ENCODE measurements around the gene MYH13.

- TF ChIP-seq CTCF (IDR thresholded peaks at IDR 0.05) (no peak), POLR2A (IDR thresholded peaks at IDR 0.05) (no peak), POLR2AphosphoS5 (IDR thresholded peaks at IDR 0.05; ENCODE audit: insufficient read depth in 1 of 2, low read depth in 1 of 2) (no peak)
Observed at GRCh38 chr17:10305398-10305797, 67.4 kb downstream of the MYH13 start.
